ENCODE measurements around the gene MBD3L2B. TPM values are rescaled to one million over a fixed set of nuclear protein-coding genes. Genes with fewer than 3 reads are reported as not detected.

MBD3L2B gene
- total RNA-seq, 1 experiment from 2014 or later, result not detected

DNA sequence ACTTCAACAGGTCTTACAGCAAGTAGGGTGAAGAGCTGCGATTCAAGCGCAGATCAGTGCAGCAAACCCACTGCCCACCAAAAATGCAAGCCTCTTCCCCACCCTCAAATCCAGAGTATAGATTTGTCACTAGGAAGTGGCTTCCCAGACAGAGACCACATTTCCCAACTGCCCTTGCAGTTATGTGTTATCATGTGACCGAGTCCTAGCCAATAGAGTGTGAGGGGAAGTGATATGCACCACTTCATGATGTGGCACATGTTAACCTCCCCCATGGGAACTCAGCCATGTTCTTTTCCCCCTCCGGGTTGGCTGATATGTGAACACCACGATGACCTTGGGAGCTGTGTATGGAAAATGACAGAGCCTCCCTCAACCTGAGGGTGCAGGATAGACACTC, 50.8 kb downstream of the MBD3L2B start:
- DNase-seq (ENCODE audit: low read depth, low spot score) (no peak), ATAC-seq (no peak)
- Histone ChIP-seq H3K36me3 (ENCODE audit: control insufficient read depth, insufficient read depth, low read length) (no peaks in the 10 kb centered on the region), H3K27me3 (ENCODE audit: control insufficient read depth, insufficient read depth, low read length) (no peaks in the 10 kb centered on the region; the same call in 1 of the 2 replicates), H3K4me3 (ENCODE audit: low read depth in 2 of 2, low read length in 2 of 2) (no peak overlapping the region), H3K4me1 (ENCODE audit: control insufficient read depth, insufficient read depth, low read length) (no peaks in the 10 kb centered on the region), H3K9me3 (ENCODE audit: control insufficient read depth, insufficient read depth, low read depth, low read length) (no peaks in the 10 kb centered on the region), H3K27ac (ENCODE audit: low read length) (no peak overlapping the region)
- in situ Hi-C loops (cut with HindIII; ENCODE audit: low pct_unique_long_range_greater_than_20kb, low sequenced_read_pairs) (no loop called here), intact Hi-C loops (cut with micrococcal nuclease; ENCODE audit: unreplicated experiment) (no loop called here)
- POLR2A ChIA-PET, result no interaction called here
- TF ChIP-seq POLR2AphosphoS5 (IDR thresholded peaks at IDR 0.05; ENCODE audit: low read depth, low read length) (no peak), REST (IDR thresholded peaks at IDR 0.05; ENCODE audit: insufficient read depth in 1 of 2, low read depth in 2 of 2, low read length in 1 of 2) (no peak)
- BruUV-seq (replicated peaks), result no TSS peak
- CTCF ChIA-PET, result no interaction called here

GRCh38 chr19:6970021-6970420, 51.2 kb downstream of the MBD3L2B start:
- no peak for ATAC-seq
- H3K4me1 ChIP-seq (ENCODE audit: control insufficient read depth, insufficient read depth, low read length), result no peaks in the 10 kb centered on the region
- H3K36me3 ChIP-seq (ENCODE audit: control insufficient read depth, insufficient read depth, low read length), result no peaks in the 10 kb centered on the region
- ChIA-PET POLR2A (no interaction called here), CTCF (no interaction called here)
- no peak overlapping the region for H3K4me3 ChIP-seq (ENCODE audit: low read depth in 2 of 2, low read length in 2 of 2)
- no peak overlapping the region for H3K27ac ChIP-seq (ENCODE audit: low read length)
- H3K27me3 ChIP-seq (ENCODE audit: control insufficient read depth, insufficient read depth, low read length), result no peaks in the 10 kb centered on the region; the same call in 1 of the 2 replicates
- no peak for DNase-seq (ENCODE audit: low read depth, low spot score)
- no TSS peak for BruUV-seq (replicated peaks)
- in situ Hi-C loops (cut with HindIII; ENCODE audit: low pct_unique_long_range_greater_than_20kb, low sequenced_read_pairs) (no loop called here), intact Hi-C loops (cut with micrococcal nuclease; ENCODE audit: unreplicated experiment) (no loop called here)
- no peaks in the 10 kb centered on the region for H3K9me3 ChIP-seq (ENCODE audit: control insufficient read depth, insufficient read depth, low read depth, low read length)
- TF ChIP-seq, protein P1, sequence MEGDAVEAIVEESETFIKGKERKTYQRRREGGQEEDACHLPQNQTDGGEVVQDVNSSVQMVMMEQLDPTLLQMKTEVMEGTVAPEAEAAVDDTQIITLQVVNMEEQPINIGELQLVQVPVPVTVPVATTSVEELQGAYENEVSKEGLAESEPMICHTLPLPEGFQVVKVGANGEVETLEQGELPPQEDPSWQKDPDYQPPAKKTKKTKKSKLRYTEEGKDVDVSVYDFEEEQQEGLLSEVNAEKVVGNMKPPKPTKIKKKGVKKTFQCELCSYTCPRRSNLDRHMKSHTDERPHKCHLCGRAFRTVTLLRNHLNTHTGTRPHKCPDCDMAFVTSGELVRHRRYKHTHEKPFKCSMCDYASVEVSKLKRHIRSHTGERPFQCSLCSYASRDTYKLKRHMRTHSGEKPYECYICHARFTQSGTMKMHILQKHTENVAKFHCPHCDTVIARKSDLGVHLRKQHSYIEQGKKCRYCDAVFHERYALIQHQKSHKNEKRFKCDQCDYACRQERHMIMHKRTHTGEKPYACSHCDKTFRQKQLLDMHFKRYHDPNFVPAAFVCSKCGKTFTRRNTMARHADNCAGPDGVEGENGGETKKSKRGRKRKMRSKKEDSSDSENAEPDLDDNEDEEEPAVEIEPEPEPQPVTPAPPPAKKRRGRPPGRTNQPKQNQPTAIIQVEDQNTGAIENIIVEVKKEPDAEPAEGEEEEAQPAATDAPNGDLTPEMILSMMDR (IDR thresholded peaks at IDR 0.05), result no peak
- TF ChIP-seq POLR2AphosphoS5 (IDR thresholded peaks at IDR 0.05; ENCODE audit: low read depth, low read length), result no peak
- TF ChIP-seq REST (IDR thresholded peaks at IDR 0.05; ENCODE audit: insufficient read depth in 1 of 2, low read depth in 2 of 2, low read length in 1 of 2), result no peak
- TF ChIP-seq SIN3A (IDR thresholded peaks at IDR 0.05; ENCODE audit: borderline replicate concordance, insufficient read depth, low read depth, low read length), result no peak
- no peak for TF ChIP-seq TCF7L2 (IDR thresholded peaks at IDR 0.05; ENCODE audit: low read depth, low read length)

Data from Panc1 (cell line).